ENCODE data around the gene HSPBP1.

The HSPBP1 gene

DNA sequence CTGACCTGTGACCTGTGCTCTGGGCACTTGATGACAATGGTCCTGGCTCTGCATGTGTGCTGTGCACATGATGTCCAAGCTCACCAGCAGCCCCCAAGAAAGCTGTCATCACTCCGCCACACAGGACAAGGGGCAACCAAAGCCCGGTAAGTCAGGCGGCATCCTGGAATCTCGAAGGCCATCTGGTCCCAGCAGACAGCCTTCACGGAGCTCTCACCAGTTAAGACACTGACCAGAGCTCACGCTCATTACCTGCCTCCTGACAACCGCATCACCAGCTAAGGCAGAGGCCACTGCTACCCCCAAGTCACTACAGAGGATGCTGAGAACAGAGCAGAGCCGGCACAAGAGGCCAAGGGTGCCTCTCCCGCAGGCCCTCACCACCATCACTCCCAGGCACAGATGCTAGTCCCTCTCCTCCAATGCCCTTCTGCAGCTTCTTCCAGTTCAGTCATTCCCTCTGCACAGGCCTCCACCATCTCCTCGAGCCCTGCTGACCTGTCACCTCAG, 31.7 kb downstream of the HSPBP1 start:
- no peak for TF ChIP-seq GATA3 (IDR thresholded peaks at IDR 0.05; ENCODE audit: low read depth, low read length)

GRCh38 chr19:55247621-55248099, 32.2 kb downstream of the HSPBP1 start:
- no peak for TF ChIP-seq GATA2 (IDR thresholded peaks at IDR 0.05; ENCODE audit: low read depth, low read length)
- no peak for TF ChIP-seq GATA3 (IDR thresholded peaks at IDR 0.05; ENCODE audit: low read depth, low read length)

GRCh38 chr19:55246462-55247451, 33.2 kb downstream of the HSPBP1 start:
- TF ChIP-seq GATA2 (IDR thresholded peaks at IDR 0.05; ENCODE audit: low read depth, low read length) (no peak), GATA3 (IDR thresholded peaks at IDR 0.05; ENCODE audit: low read depth, low read length) (no peak)

GRCh38 chr19:55245236-55245904, 34.5 kb downstream of the HSPBP1 start:
- TF ChIP-seq GATA2 (IDR thresholded peaks at IDR 0.05; ENCODE audit: low read depth, low read length) = no peak
- no peak for TF ChIP-seq GATA3 (IDR thresholded peaks at IDR 0.05; ENCODE audit: low read depth, low read length)

- TF ChIP-seq GATA2 (IDR thresholded peaks at IDR 0.05; ENCODE audit: low read depth, low read length) (no peak), GATA3 (IDR thresholded peaks at IDR 0.05; ENCODE audit: low read depth, low read length) (no peak)
These were observed 35.8 kb downstream of the HSPBP1 start for GRCh38 chr19:55244004-55244680.

- TF ChIP-seq GATA2 (IDR thresholded peaks at IDR 0.05; ENCODE audit: low read depth, low read length) (no peak), GATA3 (IDR thresholded peaks at IDR 0.05; ENCODE audit: low read depth, low read length) (no peak)
These were observed 37.4 kb downstream of the HSPBP1 start for GRCh38 chr19:55242517-55242916.

GRCh38 chr19:55241935-55242464, 37.9 kb downstream of the HSPBP1 start:
- TF ChIP-seq GATA3 (IDR thresholded peaks at IDR 0.05; ENCODE audit: low read depth, low read length) = no peak
- no peak for TF ChIP-seq GATA2 (IDR thresholded peaks at IDR 0.05; ENCODE audit: low read depth, low read length)

- TF ChIP-seq GATA2 (IDR thresholded peaks at IDR 0.05; ENCODE audit: low read depth, low read length) = no peak
- TF ChIP-seq GATA3 (IDR thresholded peaks at IDR 0.05; ENCODE audit: low read depth, low read length) = no peak
These were observed 38.6 kb downstream of the HSPBP1 start for GRCh38 chr19:55241143-55241934.

- TF ChIP-seq GATA3 (IDR thresholded peaks at IDR 0.05; ENCODE audit: low read depth, low read length) (no peak), GATA2 (IDR thresholded peaks at IDR 0.05; ENCODE audit: low read depth, low read length) (no peak)
These were observed 39.2 kb downstream of the HSPBP1 start for GRCh38 chr19:55240713-55241020.

- TF ChIP-seq GATA2 (IDR thresholded peaks at IDR 0.05; ENCODE audit: low read depth, low read length) = no peak
- TF ChIP-seq GATA3 (IDR thresholded peaks at IDR 0.05; ENCODE audit: low read depth, low read length) = no peak
These were observed 40.9 kb downstream of the HSPBP1 start for GRCh38 chr19:55239004-55239403.

DNA sequence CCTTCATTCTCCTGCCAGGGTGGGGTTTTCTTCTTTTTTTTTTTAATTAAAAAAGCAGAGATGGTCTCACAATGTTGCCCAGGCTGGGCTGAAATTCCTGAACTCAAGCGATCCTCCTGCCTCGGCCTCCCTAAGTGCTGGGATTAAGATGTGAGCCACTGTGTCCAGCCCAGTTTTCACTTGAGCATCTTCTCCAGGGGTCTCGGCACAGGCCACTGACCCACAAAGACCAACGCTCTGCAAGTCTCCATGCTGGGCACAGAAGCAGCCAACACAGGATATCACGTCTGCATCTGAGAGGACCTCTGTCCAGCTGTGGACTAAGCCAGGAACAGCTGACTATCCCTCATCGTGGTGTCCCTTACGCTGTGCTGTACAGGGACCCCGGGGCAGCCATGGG, 41.9 kb downstream of the HSPBP1 start:
- TF ChIP-seq GATA3 (IDR thresholded peaks at IDR 0.05; ENCODE audit: low read depth, low read length) (no peak), GATA2 (IDR thresholded peaks at IDR 0.05; ENCODE audit: low read depth, low read length) (no peak)

DNA sequence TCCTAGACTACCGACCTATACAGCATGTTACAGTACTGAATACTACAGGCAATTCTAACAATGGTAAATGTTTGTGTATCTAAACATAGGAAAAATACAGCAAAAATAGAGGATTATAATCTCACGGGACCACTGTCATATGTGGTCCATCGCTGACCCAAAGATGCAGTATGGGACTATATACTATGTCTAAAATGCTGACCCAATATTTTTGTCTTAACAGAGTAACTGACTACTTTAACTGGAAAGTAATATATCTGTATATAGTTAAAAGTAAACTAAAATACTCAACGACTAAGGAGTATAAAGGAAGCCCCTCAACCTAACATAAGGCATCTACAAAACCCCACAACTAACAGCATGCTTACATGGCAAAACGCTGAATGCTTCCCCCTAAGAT, 46.9 kb downstream of the HSPBP1 start:
- TF ChIP-seq GATA3 (IDR thresholded peaks at IDR 0.05; ENCODE audit: low read depth, low read length) = no peak
- TF ChIP-seq GATA2 (IDR thresholded peaks at IDR 0.05; ENCODE audit: low read depth, low read length) = no peak

GRCh38 chr19:55232286-55232602, 47.7 kb downstream of the HSPBP1 start:
- TF ChIP-seq GATA2 (IDR thresholded peaks at IDR 0.05; ENCODE audit: low read depth, low read length) = no peak
- TF ChIP-seq GATA3 (IDR thresholded peaks at IDR 0.05; ENCODE audit: low read depth, low read length) = no peak

Data from SH-SY5Y (cell line).